ENCODE data around the gene ACE.

Gene ACE

GRCh38 chr17:63506627-63507026 is 29.8 kb downstream of the ACE start:
- no peak overlapping the region for H3K4me3 ChIP-seq (ENCODE audit: low read length)
- TF ChIP-seq CTCF (conservative IDR thresholded peaks at IDR 0.05; ENCODE audit: low read depth, low read length), result no peak
- no peak for DNase-seq (ENCODE audit: low read depth)

- DNase-seq (ENCODE audit: low read depth), result no peak
These were observed 34.5 kb downstream of the ACE start for GRCh38 chr17:63511331-63511730.

GRCh38 chr17:63512388-63512787 is 35.5 kb downstream of the ACE start:
- no peak for DNase-seq (ENCODE audit: low read depth)
- H3K4me3 ChIP-seq (ENCODE audit: low read length), result no peak overlapping the region
- no peak for TF ChIP-seq CTCF (conservative IDR thresholded peaks at IDR 0.05; ENCODE audit: low read depth, low read length)

More at GRCh38 chr17:63511331-63511730, 34.5 kb downstream of the ACE start:
- no peak overlapping the region for H3K4me3 ChIP-seq (ENCODE audit: low read length)
- TF ChIP-seq CTCF (conservative IDR thresholded peaks at IDR 0.05; ENCODE audit: low read depth, low read length), result no peak

- TF ChIP-seq CTCF (conservative IDR thresholded peaks at IDR 0.05; ENCODE audit: low read depth, low read length), result no peak
- no peak overlapping the region for H3K4me3 ChIP-seq (ENCODE audit: low read length)
- DNase-seq (ENCODE audit: low read depth), result no peak
These were observed 36.2 kb downstream of the ACE start for GRCh38 chr17:63512896-63513644.

- no peak for DNase-seq (ENCODE audit: low read depth)
- TF ChIP-seq CTCF (conservative IDR thresholded peaks at IDR 0.05; ENCODE audit: low read depth, low read length), result no peak
These were observed 37.6 kb downstream of the ACE start for GRCh38 chr17:63514477-63514876.

GRCh38 chr17:63514974-63515373 is 38.1 kb downstream of the ACE start:
- no peak for DNase-seq (ENCODE audit: low read depth)
- TF ChIP-seq CTCF (conservative IDR thresholded peaks at IDR 0.05; ENCODE audit: low read depth, low read length), result no peak
- H3K4me3 ChIP-seq (ENCODE audit: low read length), result no peak overlapping the region

More at GRCh38 chr17:63514477-63514876, 37.6 kb downstream of the ACE start:
- H3K4me3 ChIP-seq (ENCODE audit: low read length), result no peak overlapping the region

- H3K4me3 ChIP-seq (ENCODE audit: low read length), result no peak overlapping the region
- DNase-seq (ENCODE audit: low read depth), result no peak
- no peak for TF ChIP-seq CTCF (conservative IDR thresholded peaks at IDR 0.05; ENCODE audit: low read depth, low read length)
These were observed 38.6 kb downstream of the ACE start for GRCh38 chr17:63515426-63515825.

All from retinal pigment epithelial cell (primary cell).